ENCODE measurements around the gene SH3D19.

Gene SH3D19

DNA sequence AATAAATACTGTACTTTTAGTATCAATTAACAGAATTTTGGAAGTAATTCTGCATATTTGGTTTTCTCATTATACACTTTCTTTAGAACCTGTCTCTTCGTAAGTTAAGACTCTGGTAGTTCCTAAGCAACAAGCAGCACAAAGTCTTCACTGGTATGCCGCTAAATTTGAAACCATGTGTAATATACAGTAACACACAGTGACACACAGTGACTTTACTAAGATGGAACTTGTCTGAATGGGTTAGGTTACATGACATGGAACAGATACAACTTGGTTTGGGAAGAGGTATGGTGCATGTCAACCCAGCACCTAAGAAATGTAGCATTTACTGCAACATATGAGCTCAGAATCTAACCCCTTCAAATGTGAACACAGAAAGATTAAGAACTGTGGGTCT, 132.0 kb downstream of the SH3D19 start:
- H3K9me2 ChIP-seq (replicated peaks; ENCODE audit: low read depth, low read length), result no peaks in the 10 kb centered on the region
- H3K4me3 ChIP-seq (ENCODE audit: low read length, poor library complexity, severe bottlenecking), result no peak overlapping the region
- H3K4me2 ChIP-seq (ENCODE audit: low read depth, low read length, poor library complexity, severe bottlenecking), result no peak overlapping the region
- H3K36me3 ChIP-seq (ENCODE audit: insufficient read depth, low read length), result no peaks in the 10 kb centered on the region
- H4K20me1 ChIP-seq (ENCODE audit: insufficient read depth, low read length, poor library complexity, severe bottlenecking), result no peaks in the 10 kb centered on the region
- no peak for TF ChIP-seq EZH2phosphoT487 (IDR thresholded peaks at IDR 0.05; ENCODE audit: borderline replicate concordance)
- TF ChIP-seq, protein P1, sequence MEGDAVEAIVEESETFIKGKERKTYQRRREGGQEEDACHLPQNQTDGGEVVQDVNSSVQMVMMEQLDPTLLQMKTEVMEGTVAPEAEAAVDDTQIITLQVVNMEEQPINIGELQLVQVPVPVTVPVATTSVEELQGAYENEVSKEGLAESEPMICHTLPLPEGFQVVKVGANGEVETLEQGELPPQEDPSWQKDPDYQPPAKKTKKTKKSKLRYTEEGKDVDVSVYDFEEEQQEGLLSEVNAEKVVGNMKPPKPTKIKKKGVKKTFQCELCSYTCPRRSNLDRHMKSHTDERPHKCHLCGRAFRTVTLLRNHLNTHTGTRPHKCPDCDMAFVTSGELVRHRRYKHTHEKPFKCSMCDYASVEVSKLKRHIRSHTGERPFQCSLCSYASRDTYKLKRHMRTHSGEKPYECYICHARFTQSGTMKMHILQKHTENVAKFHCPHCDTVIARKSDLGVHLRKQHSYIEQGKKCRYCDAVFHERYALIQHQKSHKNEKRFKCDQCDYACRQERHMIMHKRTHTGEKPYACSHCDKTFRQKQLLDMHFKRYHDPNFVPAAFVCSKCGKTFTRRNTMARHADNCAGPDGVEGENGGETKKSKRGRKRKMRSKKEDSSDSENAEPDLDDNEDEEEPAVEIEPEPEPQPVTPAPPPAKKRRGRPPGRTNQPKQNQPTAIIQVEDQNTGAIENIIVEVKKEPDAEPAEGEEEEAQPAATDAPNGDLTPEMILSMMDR (conservative IDR thresholded peaks at IDR 0.05; ENCODE audit: low read length), result no peak
- no peaks in the 10 kb centered on the region for H3K4me1 ChIP-seq (ENCODE audit: insufficient read depth, low read length, poor library complexity, severe bottlenecking)
- H3K9ac ChIP-seq (ENCODE audit: low read depth, low read length, poor library complexity, severe bottlenecking), result no peak overlapping the region
- H3F3A ChIP-seq (ENCODE audit: low read depth), result no peaks in the 10 kb centered on the region
- H3K9me3 ChIP-seq (ENCODE audit: insufficient read depth, low read depth, low read length), result no peaks in the 10 kb centered on the region
- H3K27me3 ChIP-seq (ENCODE audit: insufficient read depth, low read length, poor library complexity, severe bottlenecking), result no peaks in the 10 kb centered on the region
- H2AFZ ChIP-seq (ENCODE audit: low read length), result no peak overlapping the region
- no peaks in the 10 kb centered on the region for H3K79me2 ChIP-seq (ENCODE audit: insufficient read depth, low read length)

DNA sequence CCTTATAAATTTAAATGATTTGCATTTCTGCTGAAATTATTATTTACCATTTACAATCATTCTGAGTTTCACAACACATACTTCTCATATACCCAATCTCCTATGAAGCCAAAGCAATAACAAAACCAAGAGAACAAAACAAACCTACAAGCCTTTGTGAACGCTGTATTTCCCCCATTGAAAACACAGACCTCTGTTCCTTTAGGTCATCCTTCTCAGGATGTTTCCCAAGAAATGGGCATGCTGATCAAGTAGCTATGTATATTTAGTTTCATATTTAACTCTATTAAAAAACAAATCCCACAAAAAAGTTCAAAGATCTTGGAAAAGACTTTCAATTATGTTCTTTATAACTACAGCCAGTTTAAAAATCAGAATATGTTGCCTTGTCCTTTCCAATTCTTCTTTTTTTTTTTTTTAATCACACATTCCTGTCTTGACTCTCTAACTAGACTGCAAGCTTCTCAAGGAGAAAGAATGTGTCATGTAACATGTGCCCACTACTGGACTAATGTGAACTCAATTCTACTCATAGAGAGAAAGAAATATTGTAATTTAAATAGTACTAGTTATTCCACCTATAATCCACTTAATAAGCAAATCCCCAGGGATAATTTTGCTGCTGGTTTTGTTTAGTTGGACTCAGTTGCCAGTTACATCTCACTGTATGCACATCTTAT, 132.7 kb downstream of the SH3D19 start:
- Histone ChIP-seq H3K9ac (ENCODE audit: low read depth, low read length, poor library complexity, severe bottlenecking) (no peak overlapping the region), H3K36me3 (ENCODE audit: insufficient read depth, low read length) (no peaks in the 10 kb centered on the region), H3K79me2 (ENCODE audit: insufficient read depth, low read length) (no peaks in the 10 kb centered on the region), H3K4me2 (ENCODE audit: low read depth, low read length, poor library complexity, severe bottlenecking) (no peak overlapping the region), H2AFZ (ENCODE audit: low read length) (no peak overlapping the region), H4K20me1 (ENCODE audit: insufficient read depth, low read length, poor library complexity, severe bottlenecking) (no peaks in the 10 kb centered on the region), H3K4me3 (ENCODE audit: low read length, poor library complexity, severe bottlenecking) (no peak overlapping the region), H3K27me3 (ENCODE audit: insufficient read depth, low read length, poor library complexity, severe bottlenecking) (no peaks in the 10 kb centered on the region), H3K4me1 (ENCODE audit: insufficient read depth, low read length, poor library complexity, severe bottlenecking) (no peaks in the 10 kb centered on the region), H3F3A (ENCODE audit: low read depth) (no peaks in the 10 kb centered on the region), H3K9me3 (ENCODE audit: insufficient read depth, low read depth, low read length) (no peaks in the 10 kb centered on the region), H3K9me2 (replicated peaks; ENCODE audit: low read depth, low read length) (no peaks in the 10 kb centered on the region)
- no peak for TF ChIP-seq EZH2phosphoT487 (IDR thresholded peaks at IDR 0.05; ENCODE audit: borderline replicate concordance)
- TF ChIP-seq, protein P1 (conservative IDR thresholded peaks at IDR 0.05; ENCODE audit: low read length), result no peak

DNA sequence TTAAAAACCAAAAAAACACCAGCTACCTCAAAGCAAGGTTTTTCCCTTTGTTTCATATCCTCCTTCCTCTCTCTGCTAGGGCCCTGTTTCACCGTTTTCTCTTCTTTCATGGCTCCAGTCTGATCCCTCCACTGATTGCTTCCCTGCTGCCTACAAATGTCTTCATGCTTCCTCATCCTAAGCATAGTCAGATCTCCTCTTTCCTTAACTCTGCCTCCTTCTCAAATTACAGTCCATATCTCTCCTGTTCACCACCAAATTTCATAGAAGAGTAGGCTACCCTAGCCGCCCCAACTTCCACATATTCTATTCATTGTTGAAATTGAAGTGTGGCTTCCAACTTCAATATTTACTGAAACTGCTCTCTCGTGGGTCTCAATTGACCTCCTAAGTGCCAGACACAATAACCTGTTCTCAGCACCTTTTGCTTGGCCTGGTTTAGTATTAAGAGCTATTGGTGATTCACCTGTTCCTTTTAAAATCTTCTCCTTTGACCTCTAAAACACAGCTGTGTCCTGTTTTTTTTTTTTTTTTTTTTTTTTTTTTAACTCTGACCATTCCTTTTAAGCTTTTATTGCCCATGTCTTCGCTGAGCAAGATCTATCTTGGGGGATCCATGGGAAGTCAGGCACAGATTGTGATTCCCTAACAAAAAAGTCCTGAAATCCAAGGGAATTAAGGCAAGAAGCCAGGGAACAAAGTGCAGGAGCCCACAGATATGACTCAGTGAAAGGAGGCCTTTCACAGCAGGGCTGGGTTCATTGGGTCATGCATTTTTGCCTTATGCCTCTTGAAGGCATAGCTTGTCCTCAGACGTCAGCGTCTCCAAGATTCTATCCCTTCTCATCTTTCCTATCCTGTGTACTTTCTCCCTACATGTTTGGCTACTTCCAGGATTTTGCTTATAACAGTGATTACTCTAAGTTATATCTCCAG, 140.6 kb downstream of the SH3D19 start:
- no peaks in the 10 kb centered on the region for H3K27me3 ChIP-seq (ENCODE audit: insufficient read depth, low read length, poor library complexity, severe bottlenecking)
- H3K4me3 ChIP-seq (ENCODE audit: low read length, poor library complexity, severe bottlenecking), result no peak overlapping the region
- no peaks in the 10 kb centered on the region for H3K4me1 ChIP-seq (ENCODE audit: insufficient read depth, low read length, poor library complexity, severe bottlenecking)
- H3K9ac ChIP-seq (ENCODE audit: low read depth, low read length, poor library complexity, severe bottlenecking), result no peak overlapping the region
- H3K9me2 ChIP-seq (replicated peaks; ENCODE audit: low read depth, low read length), result no peaks in the 10 kb centered on the region
- no peaks in the 10 kb centered on the region for H3K79me2 ChIP-seq (ENCODE audit: insufficient read depth, low read length)
- TF ChIP-seq EZH2phosphoT487 (IDR thresholded peaks at IDR 0.05; ENCODE audit: borderline replicate concordance), result no peak
- TF ChIP-seq, protein P1 (conservative IDR thresholded peaks at IDR 0.05; ENCODE audit: low read length), result no peak
- no peaks in the 10 kb centered on the region for H4K20me1 ChIP-seq (ENCODE audit: insufficient read depth, low read length, poor library complexity, severe bottlenecking)
- no peaks in the 10 kb centered on the region for H3F3A ChIP-seq (ENCODE audit: low read depth)
- H2AFZ ChIP-seq (ENCODE audit: low read length), result no peak overlapping the region
- H3K36me3 ChIP-seq (ENCODE audit: insufficient read depth, low read length), result no peaks in the 10 kb centered on the region
- H3K9me3 ChIP-seq (ENCODE audit: insufficient read depth, low read depth, low read length), result no peaks in the 10 kb centered on the region
- H3K4me2 ChIP-seq (ENCODE audit: low read depth, low read length, poor library complexity, severe bottlenecking), result no peak overlapping the region

Measured in Loucy (cell line).